Uterus (tissue), 4 donors: ENCODE measurements around the gene GBA2. TPM values are rescaled to one million over a fixed set of nuclear protein-coding genes. Genes with fewer than 3 reads are reported as not detected.

Experiments used
- DNase-seq, 2 donors: peaks; one replicate each; pipeline ENCODE4 v3.0.0-alpha.2; 2019 to 2020
- H3K27ac ChIP-seq, 2 donors: fragments of 200-600 bp; sonication (generic); 1 replicate in 1 of 2; 2 replicates in 1 of 2; pipeline ENCODE4 v1.5.1; 2016 to 2018
- H3K27me3 ChIP-seq, 2 donors: fragments of 200-600 bp; sonication (generic); one replicate each; pipeline ENCODE4 v1.5.1; 2018 to 2019; ENCODE audit warnings: control low read depth in 1 of 2
- H3K36me3 ChIP-seq, 2 donors: fragments of 200-600 bp; sonication (generic); one replicate each; pipeline ENCODE4 v1.5.1; 2019; ENCODE audit warnings: control low read depth in 1 of 2
- H3K4me1 ChIP-seq, 2 donors: fragments of 200-600 bp; sonication (generic); one replicate each; pipeline ENCODE4 v1.5.1; 2018 to 2019; ENCODE audit warnings: control low read depth in 1 of 2
- H3K4me3 ChIP-seq, 2 donors: fragments of 200-600 bp; sonication (generic); 1 replicate in 1 of 2; 2 replicates in 1 of 2; pipeline ENCODE4 v1.5.1; 2018 to 2019; ENCODE audit warnings: mild to moderate bottlenecking in 1 of 2
- H3K9me3 ChIP-seq, 2 donors: fragments of 200-600 bp; sonication (generic); one replicate each; pipeline ENCODE4 v1.5.1; 2019; ENCODE audit warnings: control low read depth in 1 of 2
- CTCF ChIP-seq, 4 experiments: fragments of 200-600 bp in 2 of 4; fragments of 450-650 bp in 2 of 4; sonication (generic) in 2 of 4; IDR thresholded peaks; one replicate each; pipeline ENCODE4 v1.5.1; 2016 to 2019; ENCODE audit warnings: antibody characterized with exemption in 4 of 4, mild to moderate bottlenecking in 2 of 4, moderate library complexity in 1 of 4
- POLR2A ChIP-seq, 2 donors: fragments of 450-650 bp; IDR thresholded peaks; one replicate each; pipeline ENCODE4 v1.6.1; 2016; ENCODE audit warnings: antibody characterized with exemption in 2 of 2, mild to moderate bottlenecking in 1 of 2, moderate library complexity in 1 of 2
- intact Hi-C: fragments of 100-400 bp; cut with DNase I; formaldehyde crosslinking; loops from one replicate; pipeline ENCODE4 v1.15.1; 2023; ENCODE audit warnings: low total_unique reads
- total RNA-seq, 4 donors: library from RNA; depleted of rRNA in 3 of 4; stranded (reverse); fragments of >200 nt in 3 of 4; gene quantifications; one replicate each; pipeline versions ENCODE4 v1.1.0 to v1.2.4, GENCODE V29; 2014 to 2023
- donor health status: DM: yes; HTN: yes; CAD: no.

Gene GBA2
- total RNA-seq: 100 to 1,000 TPM in 1 of 4 donors, 10 to 100 TPM in 3; 26.9 to 104 (median 42.1) TPM

GRCh38 chr9:35748858-35749514 lies at the start of gene GBA2, which contains the start of gene RGP1:
Gene GBA2 (minus strand): TSS chr9:35749228. CDS start chr9:35748704, 524 bp downstream.
Gene RGP1 (plus strand): TSS chr9:35749287. CDS start chr9:35749756, 469 bp downstream.
- Histone ChIP-seq H3K27ac (peak within 1 kb of the TSS; percentile 83 to 90), H3K36me3 (no peaks in the 10 kb centered on the region), H3K4me1 (peaks cover 0 to 18% of the 10 kb centered on the region in 2 donors), H3K4me3 (peak within 1 kb of the TSS; percentile 66 to 91), H3K9me3 (no peaks in the 10 kb centered on the region), H3K27me3 (no peaks in the 10 kb centered on the region)
- intact Hi-C loops: no loop called here
- peak in 2 of 4 experiments; percentile 2 to 5 for TF ChIP-seq CTCF (IDR thresholded peaks at IDR 0.05)
- TF ChIP-seq POLR2A (IDR thresholded peaks at IDR 0.05): peak; percentile 55 to 78
- DNase-seq: peak; percentile 75 to 81

GRCh38 chr9:35797311-35798109 lies 48.5 kb upstream of the GBA2 start:
- DNase-seq: no peak
- H3K9me3 ChIP-seq: no peaks in the 10 kb centered on the region
- TF ChIP-seq POLR2A (IDR thresholded peaks at IDR 0.05) (no peak), CTCF (IDR thresholded peaks at IDR 0.05) (no peak)
- H3K27ac ChIP-seq: no peak overlapping the region
- no peaks in the 10 kb centered on the region for H3K36me3 ChIP-seq
- H3K4me3 ChIP-seq: no peak overlapping the region
- H3K27me3 ChIP-seq: no peaks in the 10 kb centered on the region
- intact Hi-C loops: no loop called here
- peaks cover 11 to 12% of the 10 kb centered on the region in 2 donors for H3K4me1 ChIP-seq

- H3K4me1 ChIP-seq: peaks cover 12 to 22% of the 10 kb centered on the region in 2 donors
- TF ChIP-seq POLR2A (IDR thresholded peaks at IDR 0.05) (no peak), CTCF (IDR thresholded peaks at IDR 0.05) (no peak)
Measured at GRCh38 chr9:35795695-35796094, 46.7 kb upstream of the GBA2 start.

GRCh38 chr9:35793461-35793860 lies 44.4 kb upstream of the GBA2 start:
- Histone ChIP-seq H3K9me3 (no peaks in the 10 kb centered on the region), H3K4me3 (no peak overlapping the region), H3K4me1 (peaks cover 12 to 22% of the 10 kb centered on the region in 2 donors), H3K36me3 (no peaks in the 10 kb centered on the region), H3K27me3 (no peaks in the 10 kb centered on the region), H3K27ac (peak overlapping the region; percentile 25 to 63)
- intact Hi-C loops: loop anchor here (5.0 kb wide), 1 partner anchor 89 kb away; no protein-coding TSS in a partner anchor
- DNase-seq: no peak
- no peak for TF ChIP-seq POLR2A (IDR thresholded peaks at IDR 0.05)
- TF ChIP-seq CTCF (IDR thresholded peaks at IDR 0.05): no peak

More at GRCh38 chr9:35795695-35796094, 46.7 kb upstream of the GBA2 start:
- Histone ChIP-seq H3K36me3 (no peaks in the 10 kb centered on the region), H3K27ac (no peak overlapping the region), H3K9me3 (no peaks in the 10 kb centered on the region), H3K4me3 (no peak overlapping the region), H3K27me3 (no peaks in the 10 kb centered on the region)
- no peak for DNase-seq
- intact Hi-C loops: no loop called here

- Histone ChIP-seq H3K27me3 (no peaks in the 10 kb centered on the region), H3K36me3 (no peaks in the 10 kb centered on the region), H3K4me1 (peaks cover 12 to 22% of the 10 kb centered on the region in 2 donors), H3K27ac (peak overlapping the region; percentile 63 to 91), H3K9me3 (no peaks in the 10 kb centered on the region), H3K4me3 (no peak overlapping the region)
- TF ChIP-seq POLR2A (IDR thresholded peaks at IDR 0.05) (no peak), CTCF (IDR thresholded peaks at IDR 0.05) (no peak)
- intact Hi-C loops: loop anchor here (5.0 kb wide), 1 partner anchor 89 kb away; no protein-coding TSS in a partner anchor
- no peak for DNase-seq
Measured at GRCh38 chr9:35792826-35793225, 43.8 kb upstream of the GBA2 start.
